Measurements from ENCODE around the gene EYS.

EYS gene

DNA sequence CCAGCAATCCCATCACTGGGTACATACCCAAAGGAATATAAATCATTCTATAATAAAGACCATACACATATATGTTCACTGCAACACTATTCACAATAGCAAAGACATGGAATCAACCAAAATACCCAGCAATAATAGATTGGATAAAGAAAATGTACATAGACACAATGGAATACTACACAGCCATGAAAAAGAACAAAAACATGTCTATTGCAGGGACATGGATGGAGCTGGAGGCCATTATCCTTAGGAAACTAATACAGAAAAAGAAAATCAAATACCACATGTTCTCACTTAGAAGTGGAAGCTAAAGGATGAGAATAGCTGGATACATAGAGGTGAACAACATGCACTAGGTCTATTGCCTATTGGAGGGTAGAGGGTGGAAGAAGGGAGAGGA is 1396.8 kb downstream of the EYS start:
- Histone ChIP-seq H3K23ac (ENCODE audit: low read length in 2 of 2) (no peak overlapping the region), H3K14ac (ENCODE audit: low read length in 2 of 2) (no peak overlapping the region), H3K4ac (ENCODE audit: low read depth in 1 of 2, low read length in 2 of 2) (no peak overlapping the region), H2BK5ac (ENCODE audit: low read depth, low read length, poor library complexity, severe bottlenecking) (no peak overlapping the region), H2AK5ac (ENCODE audit: low read length, severe bottlenecking) (no peak overlapping the region), H2AFZ (ENCODE audit: low read depth, low read length) (no peak overlapping the region), H3K9me3 (ENCODE audit: control insufficient read depth, low read length) (peaks cover 3% of the 10 kb centered on the region), H3K36me3 (ENCODE audit: control insufficient read depth in 1 of 2, insufficient read depth in 2 of 2, low read depth in 1 of 2, low read length in 2 of 2) (no peaks in the 10 kb centered on the region), H4K91ac (ENCODE audit: low read length) (no peak overlapping the region), H3K4me1 (ENCODE audit: control insufficient read depth, insufficient read depth, low read depth, low read length) (no peaks in the 10 kb centered on the region), H3K27ac (ENCODE audit: low read length, poor library complexity, severe bottlenecking) (no peak overlapping the region), H2BK15ac (ENCODE audit: low read depth, poor library complexity, severe bottlenecking) (no peak overlapping the region), H2BK12ac (ENCODE audit: low read length in 2 of 2) (no peak overlapping the region), H3K27me3 (ENCODE audit: control insufficient read depth in 1 of 2, insufficient read depth in 1 of 2, low read length in 2 of 2) (no peaks in the 10 kb centered on the region), H4K8ac (ENCODE audit: low read length) (no peak overlapping the region), H2BK120ac (ENCODE audit: low read depth, low read length) (no peak overlapping the region), H3K4me3 (ENCODE audit: insufficient read depth in 1 of 2, low read depth in 1 of 2, low read length in 2 of 2) (no peak overlapping the region), H3K18ac (ENCODE audit: low read depth in 1 of 2, low read length in 2 of 2) (no peak overlapping the region), H3K9ac (ENCODE audit: low read length) (no peak overlapping the region), H3K4me2 (ENCODE audit: low read length, poor library complexity, severe bottlenecking) (no peak overlapping the region), H3K79me1 (replicated peaks; ENCODE audit: low read length, poor library complexity, severe bottlenecking) (no peaks in the 10 kb centered on the region)
- DNase-seq = no peak

GRCh38 chr6:64301307-64302236 is 1405.5 kb downstream of the EYS start:
- Histone ChIP-seq H3K4me2 (ENCODE audit: low read length, poor library complexity, severe bottlenecking) (no peak overlapping the region), H3K23ac (ENCODE audit: low read length in 2 of 2) (no peak overlapping the region), H3K27me3 (ENCODE audit: control insufficient read depth in 1 of 2, insufficient read depth in 1 of 2, low read length in 2 of 2) (no peaks in the 10 kb centered on the region), H3K27ac (ENCODE audit: low read length, poor library complexity, severe bottlenecking) (no peak overlapping the region), H3K4me3 (ENCODE audit: insufficient read depth in 1 of 2, low read depth in 1 of 2, low read length in 2 of 2) (no peak overlapping the region), H3K9ac (ENCODE audit: low read length) (no peak overlapping the region), H3K79me1 (replicated peaks; ENCODE audit: low read length, poor library complexity, severe bottlenecking) (no peaks in the 10 kb centered on the region), H2BK5ac (ENCODE audit: low read depth, low read length, poor library complexity, severe bottlenecking) (no peak overlapping the region), H4K8ac (ENCODE audit: low read length) (no peak overlapping the region), H2BK15ac (ENCODE audit: low read depth, poor library complexity, severe bottlenecking) (no peak overlapping the region), H3K36me3 (ENCODE audit: control insufficient read depth in 1 of 2, insufficient read depth in 2 of 2, low read depth in 1 of 2, low read length in 2 of 2) (no peaks in the 10 kb centered on the region), H2BK120ac (ENCODE audit: low read depth, low read length) (no peak overlapping the region), H3K18ac (ENCODE audit: low read depth in 1 of 2, low read length in 2 of 2) (no peak overlapping the region), H3K14ac (ENCODE audit: low read length in 2 of 2) (no peak overlapping the region), H3K4ac (ENCODE audit: low read depth in 1 of 2, low read length in 2 of 2) (no peak overlapping the region), H2AK5ac (ENCODE audit: low read length, severe bottlenecking) (no peak overlapping the region), H2BK12ac (ENCODE audit: low read length in 2 of 2) (no peak overlapping the region), H3K4me1 (ENCODE audit: control insufficient read depth, insufficient read depth, low read depth, low read length) (no peaks in the 10 kb centered on the region), H2AFZ (ENCODE audit: low read depth, low read length) (no peak overlapping the region), H4K91ac (ENCODE audit: low read length) (no peak overlapping the region), H3K9me3 (ENCODE audit: control insufficient read depth, low read length) (peaks cover 6% of the 10 kb centered on the region)
- 74% methylated on average over 11 of the region's 11 CpGs for WGBS
- no peak for DNase-seq

GRCh38 chr6:64299176-64299575 is 1407.8 kb downstream of the EYS start:
- Histone ChIP-seq H3K27ac (ENCODE audit: low read length, poor library complexity, severe bottlenecking) (no peak overlapping the region), H3K4me2 (ENCODE audit: low read length, poor library complexity, severe bottlenecking) (no peak overlapping the region), H3K14ac (ENCODE audit: low read length in 2 of 2) (no peak overlapping the region), H3K4ac (ENCODE audit: low read depth in 1 of 2, low read length in 2 of 2) (no peak overlapping the region), H3K9me3 (ENCODE audit: control insufficient read depth, low read length) (peaks cover 3% of the 10 kb centered on the region), H2BK15ac (ENCODE audit: low read depth, poor library complexity, severe bottlenecking) (no peak overlapping the region), H2BK120ac (ENCODE audit: low read depth, low read length) (no peak overlapping the region), H2BK5ac (ENCODE audit: low read depth, low read length, poor library complexity, severe bottlenecking) (no peak overlapping the region), H3K4me1 (ENCODE audit: control insufficient read depth, insufficient read depth, low read depth, low read length) (no peaks in the 10 kb centered on the region), H2BK12ac (ENCODE audit: low read length in 2 of 2) (no peak overlapping the region), H3K9ac (ENCODE audit: low read length) (no peak overlapping the region), H3K79me1 (replicated peaks; ENCODE audit: low read length, poor library complexity, severe bottlenecking) (no peaks in the 10 kb centered on the region), H3K36me3 (ENCODE audit: control insufficient read depth in 1 of 2, insufficient read depth in 2 of 2, low read depth in 1 of 2, low read length in 2 of 2) (no peaks in the 10 kb centered on the region), H2AK5ac (ENCODE audit: low read length, severe bottlenecking) (no peak overlapping the region), H2AFZ (ENCODE audit: low read depth, low read length) (no peak overlapping the region), H4K91ac (ENCODE audit: low read length) (no peak overlapping the region), H3K23ac (ENCODE audit: low read length in 2 of 2) (no peak overlapping the region), H4K8ac (ENCODE audit: low read length) (no peak overlapping the region), H3K4me3 (ENCODE audit: insufficient read depth in 1 of 2, low read depth in 1 of 2, low read length in 2 of 2) (no peak overlapping the region), H3K27me3 (ENCODE audit: control insufficient read depth in 1 of 2, insufficient read depth in 1 of 2, low read length in 2 of 2) (no peaks in the 10 kb centered on the region), H3K18ac (ENCODE audit: low read depth in 1 of 2, low read length in 2 of 2) (no peak overlapping the region)
- no peak for DNase-seq
- WGBS = 96% methylated on average over 7 of the region's 7 CpGs

DNA sequence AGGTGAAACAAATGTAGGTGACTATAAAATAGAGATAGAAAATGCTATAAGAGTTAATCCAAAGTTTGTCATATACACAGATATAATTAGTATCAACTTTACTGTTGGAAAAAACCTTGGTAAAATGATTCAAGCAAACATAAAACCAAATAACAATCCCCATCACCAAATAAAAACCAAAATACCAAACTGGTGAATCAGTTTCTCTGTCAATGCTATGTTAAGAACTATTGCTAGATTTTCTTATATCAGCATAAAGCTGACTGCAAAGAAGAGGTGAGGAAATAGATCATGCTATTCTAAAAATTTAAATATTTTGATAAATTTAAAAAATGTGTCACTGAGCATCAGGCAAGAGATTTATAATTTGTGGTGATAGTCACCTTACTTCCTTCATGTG is 1413.0 kb downstream of the EYS start:
- H3K36me3 ChIP-seq (ENCODE audit: control insufficient read depth in 1 of 2, insufficient read depth in 2 of 2, low read depth in 1 of 2, low read length in 2 of 2) = no peaks in the 10 kb centered on the region
- H2AK5ac ChIP-seq (ENCODE audit: low read length, severe bottlenecking) = no peak overlapping the region
- DNase-seq = no peak
- H2BK12ac ChIP-seq (ENCODE audit: low read length in 2 of 2) = no peak overlapping the region
- H3K23ac ChIP-seq (ENCODE audit: low read length in 2 of 2) = no peak overlapping the region
- H3K9ac ChIP-seq (ENCODE audit: low read length) = no peak overlapping the region
- no peaks in the 10 kb centered on the region for H3K27me3 ChIP-seq (ENCODE audit: control insufficient read depth in 1 of 2, insufficient read depth in 1 of 2, low read length in 2 of 2)
- no peak overlapping the region for H3K4me3 ChIP-seq (ENCODE audit: insufficient read depth in 1 of 2, low read depth in 1 of 2, low read length in 2 of 2)
- H3K4ac ChIP-seq (ENCODE audit: low read depth in 1 of 2, low read length in 2 of 2) = no peak overlapping the region
- no peak overlapping the region for H2BK120ac ChIP-seq (ENCODE audit: low read depth, low read length)
- H4K91ac ChIP-seq (ENCODE audit: low read length) = no peak overlapping the region
- H3K18ac ChIP-seq (ENCODE audit: low read depth in 1 of 2, low read length in 2 of 2) = no peak overlapping the region
- H2BK15ac ChIP-seq (ENCODE audit: low read depth, poor library complexity, severe bottlenecking) = no peak overlapping the region
- H4K8ac ChIP-seq (ENCODE audit: low read length) = no peak overlapping the region
- no peaks in the 10 kb centered on the region for H3K4me1 ChIP-seq (ENCODE audit: control insufficient read depth, insufficient read depth, low read depth, low read length)
- H3K9me3 ChIP-seq (ENCODE audit: control insufficient read depth, low read length) = no peaks in the 10 kb centered on the region
- H2BK5ac ChIP-seq (ENCODE audit: low read depth, low read length, poor library complexity, severe bottlenecking) = no peak overlapping the region
- no peak overlapping the region for H2AFZ ChIP-seq (ENCODE audit: low read depth, low read length)
- H3K14ac ChIP-seq (ENCODE audit: low read length in 2 of 2) = no peak overlapping the region
- no peaks in the 10 kb centered on the region for H3K79me1 ChIP-seq (replicated peaks; ENCODE audit: low read length, poor library complexity, severe bottlenecking)
- H3K27ac ChIP-seq (ENCODE audit: low read length, poor library complexity, severe bottlenecking) = no peak overlapping the region
- no peak overlapping the region for H3K4me2 ChIP-seq (ENCODE audit: low read length, poor library complexity, severe bottlenecking)

Data from mesenchymal stem cell (in vitro differentiated cells and primary cell).